Heart right ventricle (tissue), 16 donors: ENCODE data around the gene OPTN. TPM values are rescaled to one million over a fixed set of nuclear protein-coding genes. Genes with fewer than 3 reads are reported as not detected.

Source experiments
- ATAC-seq, 8 donors: fragments of 200-7000 bp; cut with Tn5 transposase; one replicate each; pipeline ENCODE4 v1.9.1; 2020; ENCODE audit warnings: mild to moderate bottlenecking in 8 of 8, moderate library complexity in 8 of 8, moderate number of reproducible peaks in 1 of 8
- DNase-seq, 2 donors: peaks; one replicate each; pipeline ENCODE4 v3.0.0-alpha.2; 2020
- H3K27ac ChIP-seq, 10 donors: fragments of 200-600 bp; sonication (generic) in 2 of 10; one replicate each; pipeline versions ENCODE4 v1.5.0 to v1.8.0; 2020 to 2022; ENCODE audit warnings: mild to moderate bottlenecking in 3 of 10
- H3K27me3 ChIP-seq, 7 donors: fragments of 200-600 bp; one replicate each; pipeline ENCODE4 v1.8.0; 2021 to 2022; ENCODE audit warnings: mild to moderate bottlenecking in 2 of 7
- H3K36me3 ChIP-seq, 9 donors: fragments of 200-600 bp; sonication (generic) in 1 of 9; one replicate each; pipeline versions ENCODE4 v1.5.0 to v1.8.0; 2020 to 2022; ENCODE audit warnings: mild to moderate bottlenecking in 2 of 9
- H3K4me1 ChIP-seq, 9 donors: fragments of 200-600 bp; sonication (generic) in 1 of 9; one replicate each; pipeline versions ENCODE4 v1.5.0 to v1.8.0; 2020 to 2022; ENCODE audit warnings: mild to moderate bottlenecking in 4 of 9
- H3K4me3 ChIP-seq, 10 donors: fragments of 200-600 bp; sonication (generic) in 2 of 10; one replicate each; pipeline versions ENCODE4 v1.5.0 to v1.8.0; 2020 to 2022; ENCODE audit warnings: mild to moderate bottlenecking in 7 of 10, moderate library complexity in 2 of 10
- H3K9me3 ChIP-seq, 11 donors: fragments of 200-600 bp in 10 of 11; sonication (generic) in 2 of 11; one replicate each; pipeline versions ENCODE4 v1.5.0 to v1.8.0; 2013 to 2022; ENCODE audit warnings: mild to moderate bottlenecking in 2 of 11, control low read depth in 1 of 11, moderate library complexity in 1 of 11
- CTCF ChIP-seq, 9 donors: fragments of 200-600 bp; sonication (generic) in 2 of 9; IDR thresholded peaks; one replicate each; pipeline versions ENCODE4 v1.5.0 to v1.8.0; 2021 to 2022; ENCODE audit warnings: antibody characterized with exemption in 9 of 9, mild to moderate bottlenecking in 5 of 9, moderate library complexity in 1 of 9
- WGBS, 2 donors: extraction: QIAGEN DNeasy Blood & Tissue Kit; methylation state at CpG; one replicate each; pipeline ENCODE4 v1.1.7; 2013; ENCODE audit warnings: inconsistent platforms in 1 of 2; 5-methylcytosine and 5-hydroxymethylcytosine counted together
- intact Hi-C, 10 donors: fragments of 100-400 bp; cut with DNase I; formaldehyde crosslinking; loops; one replicate each; pipeline versions ENCODE4 v1.11.1 to v1.14.2; 2022
- polyA plus RNA-seq, 2 donors: library from polyadenylated mRNA; stranded (reverse); fragments of 200-250 nt; gene quantifications; one replicate each; pipeline ENCODE4 v1.2.3, GENCODE V29; 2013
- total RNA-seq, 10 donors: library from RNA; stranded (reverse); fragmentation: NEBNext Ultra II Directional in 3 of 10; extraction: Animal tissue kit (Norgen Biotek cat#: 25700) in 3 of 10; gene quantifications; one replicate each; pipeline versions ENCODE4 v1.2.1 to v1.2.4, GENCODE V29; 2021 to 2023
- donor health status: Arrhythmogenic right ventricular cardiomyopathy.
- donor health status: ischemic (EF 13 %, LVEDD 7.1; RV severe dilation, severe dysfunction).
- donor health status: healthy with polysubstance abuse.
- donor health status: DM: no; HTN: yes; CAD: no.
- donor health status: DM: no; HTN: no; CAD: no.
- donor health status: ischemic (EF 25% LVEDD 6.9; RV normal size, moderate dysfunction).
- donor health status: ischemic (EF 25% LVEDD 5.7; RV mildly dilated, moderate dysfunction).
- donor health status: healthy.
- donor health status: DM: yes; HTN: yes; CAD: no.
- donor health status: Ischemic cardiomyopathy.
- donor health status: ischemic (EF 35%, LVEDD 5.7; RV mildly dilated, moderate dysfunction).
- donor health status: nonischemic (EF 11% LVEDD 7.7; RV severe dilation, severe dysfunction).
- donor health status: DM: yes; HTN: yes; CAD: no.
- donor health status: PGD.
- donor health status: ischemic (EF 29% LVEDD 5.4; RV normal size, mild dysfunction).
- donor health status: nonischemic (EF 23%, LVEDD 6.1; RV moderate dilation, normal function).

The OPTN gene
- total and polyA plus RNA-seq, 12 donors: 59.0 to 218 (median 125) TPM

DNA sequence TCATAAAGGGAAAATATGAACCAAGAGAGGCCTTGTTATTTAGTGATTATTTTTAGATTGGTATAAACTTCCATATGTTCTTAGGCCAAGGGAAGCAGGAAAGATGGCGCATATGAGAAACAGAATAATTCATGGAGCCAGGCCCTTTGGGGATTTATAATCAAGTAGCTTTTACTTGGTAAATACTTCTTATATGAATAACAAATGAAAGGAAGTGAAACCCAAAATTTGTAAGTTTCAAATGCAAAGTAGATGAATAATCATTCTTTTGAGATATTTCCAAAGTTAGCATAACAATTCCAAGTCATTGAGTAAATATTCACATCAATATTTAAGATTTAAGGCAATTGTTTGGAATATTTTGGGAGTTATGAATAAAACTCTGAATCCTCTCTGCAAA, 13.9 kb upstream of the OPTN start:
- no peak overlapping the region for H3K27ac ChIP-seq
- ATAC-seq: no peak
- no peak for TF ChIP-seq CTCF (IDR thresholded peaks at IDR 0.05)
- H3K9me3 ChIP-seq: peaks cover 0 to 42% (median 19%) of the 10 kb centered on the region in 11 donors
- H3K27me3 ChIP-seq: peaks cover 0 to 3% (median 0%) of the 10 kb centered on the region in 7 donors
- 93 to 97% methylated on average over 1 of the region's 1 CpG for WGBS, 2 donors
- no peak for DNase-seq
- peaks cover 0 to 12% (median 0%) of the 10 kb centered on the region in 9 donors for H3K4me1 ChIP-seq
- intact Hi-C loops: no loop called here
- H3K4me3 ChIP-seq: no peak overlapping the region
- H3K36me3 ChIP-seq: no peaks in the 10 kb centered on the region

GRCh38 chr10:13087601-13087985, 12.4 kb upstream of the OPTN start:
- no peak for TF ChIP-seq CTCF (IDR thresholded peaks at IDR 0.05)
- Histone ChIP-seq H3K27me3 (peaks cover 0 to 3% (median 0%) of the 10 kb centered on the region in 7 donors), H3K36me3 (no peaks in the 10 kb centered on the region), H3K27ac (peak overlapping the region in 1 of 10 donors; percentile 49), H3K9me3 (peaks cover 0 to 30% (median 17%) of the 10 kb centered on the region in 11 donors), H3K4me1 (peaks cover 0 to 18% (median 9%) of the 10 kb centered on the region in 9 donors), H3K4me3 (no peak overlapping the region)
- intact Hi-C loops: no loop called here
- DNase-seq (no peak), ATAC-seq (no peak)
- 91 to 92% methylated on average over 4 of the region's 4 CpGs for WGBS, 2 donors

GRCh38 chr10:13087986-13088618, 11.9 kb upstream of the OPTN start:
- H3K27ac ChIP-seq: peak overlapping the region in 1 of 10 donors; percentile 49
- H3K36me3 ChIP-seq: no peaks in the 10 kb centered on the region
- WGBS, 2 donors: 39 to 59% methylated on average over 7 of the region's 7 CpGs
- DNase-seq (no peak), ATAC-seq (peak in 6 of 8 donors; percentile 21 to 64 (median 49))
- H3K4me1 ChIP-seq: peaks cover 0 to 20% (median 10%) of the 10 kb centered on the region in 9 donors
- intact Hi-C loops: no loop called here
- TF ChIP-seq CTCF (IDR thresholded peaks at IDR 0.05): no peak
- peaks cover 0 to 3% (median 0%) of the 10 kb centered on the region in 7 donors for H3K27me3 ChIP-seq
- no peak overlapping the region for H3K4me3 ChIP-seq
- peaks cover 0 to 25% (median 15%) of the 10 kb centered on the region in 11 donors for H3K9me3 ChIP-seq

DNA sequence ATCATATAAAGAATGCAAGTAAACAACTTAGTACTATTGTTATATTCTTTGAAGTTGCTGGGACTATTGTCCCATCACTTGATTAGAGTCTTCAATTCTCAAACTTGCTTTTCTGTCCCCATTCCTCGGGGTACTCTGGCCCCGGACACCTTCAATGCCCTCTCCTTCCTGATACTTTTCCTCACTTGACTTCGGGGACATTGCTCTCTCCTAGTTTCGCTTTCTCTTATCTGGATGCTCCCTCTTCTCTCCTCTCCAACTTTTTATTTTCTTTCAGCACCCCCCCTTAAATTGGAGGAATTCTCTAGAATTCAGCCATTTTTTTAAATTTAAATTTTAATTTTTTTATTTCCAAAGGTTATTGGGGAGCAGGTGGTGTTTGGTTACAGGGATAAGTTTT, 10.6 kb upstream of the OPTN start:
- no peak for ATAC-seq
- DNase-seq: no peak
- WGBS, 2 donors: 83 to 86% methylated on average over 4 of the region's 4 CpGs
- no peak overlapping the region for H3K27ac ChIP-seq
- peaks cover 0 to 3% (median 0%) of the 10 kb centered on the region in 7 donors for H3K27me3 ChIP-seq
- H3K36me3 ChIP-seq: no peaks in the 10 kb centered on the region
- H3K9me3 ChIP-seq: peaks cover 0 to 12% (median 4%) of the 10 kb centered on the region in 11 donors
- no peak for TF ChIP-seq CTCF (IDR thresholded peaks at IDR 0.05)
- H3K4me3 ChIP-seq: no peak overlapping the region
- intact Hi-C loops: no loop called here
- H3K4me1 ChIP-seq: peaks cover 0 to 20% (median 10%) of the 10 kb centered on the region in 9 donors
